Stomach (tissue), 4 donors: ENCODE measurements around the gene PALLD.

Experiments used
- EP300 ChIP-seq: sonication (generic); formaldehyde crosslinking; IDR thresholded peaks from one replicate; pipeline ENCODE4 v1.6.1; 2017; ENCODE audit warnings: antibody characterized with exemption
- POLR2A ChIP-seq, 4 donors: fragments of 450-650 bp; IDR thresholded peaks; one replicate each; pipeline ENCODE4 v1.6.1; 2016; ENCODE audit warnings: antibody characterized with exemption in 4 of 4, control low read depth in 2 of 4, mild to moderate bottlenecking in 1 of 4, moderate library complexity in 1 of 4
- POLR2AphosphoS5 ChIP-seq, 3 donors: sonication (generic); formaldehyde crosslinking; IDR thresholded peaks; one replicate each; pipeline ENCODE4 v1.6.1; 2016; ENCODE audit warnings: antibody characterized with exemption in 3 of 3
- TF ChIP-seq, protein P1 (sequence below), 7 experiments: fragments of 450-650 bp in 4 of 7; fragments of 200-600 bp in 3 of 7; sonication (generic) in 3 of 7; IDR thresholded peaks; one replicate each; pipeline ENCODE4 v1.5.1; 2016 to 2019; ENCODE audit warnings: antibody characterized with exemption in 7 of 7, control low read depth in 2 of 7, mild to moderate bottlenecking in 1 of 7

GRCh38 chr4:168868802-168869201, 371.9 kb downstream of the PALLD start:
- TF ChIP-seq, protein P1, sequence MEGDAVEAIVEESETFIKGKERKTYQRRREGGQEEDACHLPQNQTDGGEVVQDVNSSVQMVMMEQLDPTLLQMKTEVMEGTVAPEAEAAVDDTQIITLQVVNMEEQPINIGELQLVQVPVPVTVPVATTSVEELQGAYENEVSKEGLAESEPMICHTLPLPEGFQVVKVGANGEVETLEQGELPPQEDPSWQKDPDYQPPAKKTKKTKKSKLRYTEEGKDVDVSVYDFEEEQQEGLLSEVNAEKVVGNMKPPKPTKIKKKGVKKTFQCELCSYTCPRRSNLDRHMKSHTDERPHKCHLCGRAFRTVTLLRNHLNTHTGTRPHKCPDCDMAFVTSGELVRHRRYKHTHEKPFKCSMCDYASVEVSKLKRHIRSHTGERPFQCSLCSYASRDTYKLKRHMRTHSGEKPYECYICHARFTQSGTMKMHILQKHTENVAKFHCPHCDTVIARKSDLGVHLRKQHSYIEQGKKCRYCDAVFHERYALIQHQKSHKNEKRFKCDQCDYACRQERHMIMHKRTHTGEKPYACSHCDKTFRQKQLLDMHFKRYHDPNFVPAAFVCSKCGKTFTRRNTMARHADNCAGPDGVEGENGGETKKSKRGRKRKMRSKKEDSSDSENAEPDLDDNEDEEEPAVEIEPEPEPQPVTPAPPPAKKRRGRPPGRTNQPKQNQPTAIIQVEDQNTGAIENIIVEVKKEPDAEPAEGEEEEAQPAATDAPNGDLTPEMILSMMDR (IDR thresholded peaks at IDR 0.05) = no peak
- TF ChIP-seq POLR2AphosphoS5 (IDR thresholded peaks at IDR 0.05) (no peak), EP300 (no peak), POLR2A (IDR thresholded peaks at IDR 0.05) (no peak)
